Tongue (tissue), 2 donors: ENCODE results near the gene DENND2C. TPM values are rescaled to one million over a fixed set of nuclear protein-coding genes. Genes with fewer than 3 reads are reported as not detected.

Experiments used
- DNase-seq: peaks from one replicate; pipeline ENCODE4 v3.0.0-alpha.2; 2015
- total RNA-seq: library from RNA; depleted of rRNA; stranded (reverse); fragments of >200 nt; gene quantifications from one replicate; pipeline ENCODE4 v1.2.3, GENCODE V29; 2014

Gene DENND2C, protein sequence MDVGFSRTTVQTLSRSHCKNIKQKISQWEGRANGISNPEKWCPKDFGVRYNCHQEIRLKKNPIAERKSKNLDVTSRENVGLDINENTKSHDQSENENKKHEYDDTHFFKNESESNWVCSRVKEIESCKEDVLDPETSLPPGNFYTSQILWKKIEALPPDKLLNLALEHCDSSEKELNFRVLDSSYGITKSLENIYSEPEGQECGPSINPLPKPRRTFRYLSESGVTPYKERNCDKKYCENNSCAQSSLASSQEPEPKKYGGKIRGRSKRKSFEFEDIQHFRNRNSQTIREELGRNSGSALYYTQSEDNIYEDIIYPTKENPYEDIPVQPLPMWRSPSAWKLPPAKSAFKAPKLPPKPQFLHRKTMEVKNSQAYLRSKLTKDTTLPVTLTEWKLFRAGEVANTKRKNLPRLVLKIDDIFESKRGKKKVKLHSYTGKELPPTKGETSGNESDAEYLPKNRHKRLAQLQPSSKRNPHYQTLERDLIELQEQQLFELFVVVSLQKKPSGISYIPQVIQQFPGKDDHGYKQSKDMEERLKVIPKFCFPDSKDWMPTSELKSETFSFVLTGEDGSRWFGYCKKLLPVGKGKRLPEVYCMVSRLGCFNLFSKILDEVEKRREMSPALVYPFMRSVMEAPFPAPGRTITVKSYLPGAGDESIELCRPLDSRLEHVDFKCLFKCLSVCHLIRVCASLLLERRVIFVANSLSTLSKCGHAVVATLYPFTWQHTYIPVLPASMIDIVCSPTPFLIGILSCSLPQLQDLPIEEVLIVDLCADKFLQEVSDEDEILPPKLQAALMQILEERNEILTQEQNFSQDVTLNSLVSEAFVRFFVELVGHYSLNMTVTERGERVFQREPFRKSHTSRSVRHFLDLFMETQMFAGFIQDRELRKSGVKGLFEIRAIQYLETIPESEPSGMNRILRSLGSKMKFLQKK
- 12.3 TPM for total RNA-seq

DNA sequence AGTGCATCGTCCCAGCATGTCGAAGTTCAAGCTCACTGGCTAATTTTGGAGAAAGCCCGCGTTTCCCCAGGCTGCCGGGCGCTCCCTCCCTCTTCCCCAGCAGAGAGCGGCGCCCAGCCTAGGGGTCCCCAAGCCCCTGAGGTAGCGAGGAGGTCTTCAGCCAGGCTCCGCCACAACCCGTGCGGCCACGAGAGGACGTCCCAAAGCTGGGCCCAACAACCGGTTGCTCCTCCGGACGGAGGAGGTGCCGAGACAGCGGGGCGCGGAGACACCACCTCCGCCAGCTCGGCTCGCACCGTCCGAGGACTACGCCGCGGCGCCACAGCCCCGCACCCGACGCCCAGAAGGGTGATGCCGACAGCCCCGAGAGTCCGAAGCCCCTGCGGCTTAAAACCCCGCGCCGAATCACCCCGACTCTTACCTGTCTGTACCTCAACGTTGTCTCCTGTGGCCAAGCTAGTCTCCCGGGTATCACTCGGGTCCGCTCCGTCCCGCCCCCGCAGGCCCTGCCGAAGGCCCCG lies at the start of gene DENND2C:
TSS of gene DENND2C (minus strand) at position 488 of the 521 bp plus-strand sequence. CDS start 44,065 bp downstream, outside the sequence.
- DNase-seq = no peak

DNA sequence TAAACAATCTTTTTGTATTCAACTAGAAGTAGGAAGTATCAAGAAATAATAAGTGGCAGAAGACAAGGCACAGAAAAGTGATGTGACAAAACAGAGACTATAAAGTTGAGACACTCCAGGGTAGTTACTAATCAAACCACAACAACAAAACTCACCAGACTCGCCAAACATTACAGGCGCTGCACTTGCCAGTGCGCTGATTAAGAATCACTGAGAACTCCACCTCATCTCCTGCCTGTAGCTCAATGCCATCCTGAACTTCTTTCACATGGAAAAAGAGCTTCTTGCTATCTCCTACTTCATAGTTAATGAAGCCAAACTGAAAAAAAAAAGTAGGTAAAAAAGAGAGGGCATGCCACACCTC lies 49.6 kb upstream of the DENND2C start:
- no peak for DNase-seq

DNA sequence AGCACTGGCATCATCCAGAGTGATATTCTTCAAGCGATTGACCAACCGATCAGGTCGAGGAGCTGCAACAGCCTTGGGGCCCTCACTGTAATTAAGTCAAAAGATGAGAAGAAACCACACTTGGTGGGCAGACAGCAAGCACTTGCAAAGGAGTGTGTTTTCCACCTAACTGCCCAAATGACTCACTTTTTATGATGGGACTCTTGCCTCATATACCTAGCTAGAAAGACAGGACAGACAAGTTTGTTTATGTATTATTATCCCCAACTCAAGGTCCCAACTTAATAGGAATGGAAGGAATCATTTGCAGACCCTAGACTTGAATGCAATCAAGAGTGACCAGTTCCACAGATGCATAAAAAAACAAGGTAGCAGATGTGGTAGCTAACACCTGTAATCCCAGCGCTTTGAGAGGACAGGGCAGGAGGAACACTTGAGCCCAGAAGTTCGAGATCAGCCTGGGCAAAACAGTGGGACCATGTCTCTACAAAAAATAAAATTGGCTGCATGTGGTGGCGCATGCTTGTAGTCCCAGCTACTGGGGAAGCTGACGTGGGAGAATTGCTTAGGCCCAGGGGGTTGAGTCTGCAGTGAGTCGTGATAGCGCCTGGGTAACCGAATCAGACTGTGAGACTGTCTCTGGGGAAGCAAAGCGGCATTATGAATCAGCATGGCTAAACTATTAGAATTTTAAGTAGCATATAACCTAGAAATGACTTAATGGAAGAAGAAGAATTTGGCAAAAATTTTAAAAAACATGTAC lies 49.0 kb upstream of the DENND2C start:
- DNase-seq = no peak

DNA sequence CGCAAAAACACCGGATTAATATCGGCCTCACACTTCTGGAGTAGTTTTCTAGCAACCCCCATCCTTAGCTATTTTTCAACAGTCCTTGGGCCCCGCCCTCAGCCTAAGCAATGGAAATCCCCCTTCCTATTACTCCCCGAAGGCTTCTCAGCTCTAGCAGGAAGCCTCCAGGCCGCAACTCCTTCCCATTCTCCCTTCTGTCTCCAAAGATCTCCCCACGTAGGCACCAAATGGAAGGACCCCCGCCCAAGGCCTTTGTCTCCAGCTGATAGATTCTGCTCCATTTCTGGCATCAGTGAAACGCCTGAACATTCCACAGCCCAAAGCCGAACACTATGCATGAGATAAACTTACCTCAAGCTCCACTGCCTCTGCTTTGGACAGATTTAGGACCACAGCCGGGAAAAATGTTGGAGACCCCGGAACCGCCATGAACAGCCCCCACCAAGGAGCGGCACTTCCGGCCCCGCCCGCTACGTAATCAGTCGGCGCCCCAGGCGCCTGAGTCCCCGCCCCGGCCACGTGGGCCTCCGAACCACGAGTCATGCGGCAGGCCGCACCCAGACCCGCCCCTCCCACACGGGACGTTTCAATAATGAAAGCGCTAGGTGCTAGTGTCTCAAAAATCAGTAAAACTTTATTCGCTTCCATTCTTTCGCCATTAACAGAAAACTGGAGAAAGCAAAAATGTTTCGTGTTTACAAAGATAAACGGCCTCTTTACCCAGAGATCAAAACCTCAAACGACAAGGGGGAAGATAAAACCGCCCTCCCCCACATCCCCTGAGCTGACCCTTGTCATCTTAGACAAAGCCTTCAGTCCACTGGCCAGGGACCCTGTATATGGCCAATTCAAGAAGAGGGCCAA lies 46.7 kb upstream of the DENND2C start, which contains the start of gene NRAS:
TSS of gene NRAS (minus strand) at position 468 of the 867 bp plus-strand sequence. CDS start 611 bp downstream, outside the sequence.
- DNase-seq = peak; percentile 97

DNA sequence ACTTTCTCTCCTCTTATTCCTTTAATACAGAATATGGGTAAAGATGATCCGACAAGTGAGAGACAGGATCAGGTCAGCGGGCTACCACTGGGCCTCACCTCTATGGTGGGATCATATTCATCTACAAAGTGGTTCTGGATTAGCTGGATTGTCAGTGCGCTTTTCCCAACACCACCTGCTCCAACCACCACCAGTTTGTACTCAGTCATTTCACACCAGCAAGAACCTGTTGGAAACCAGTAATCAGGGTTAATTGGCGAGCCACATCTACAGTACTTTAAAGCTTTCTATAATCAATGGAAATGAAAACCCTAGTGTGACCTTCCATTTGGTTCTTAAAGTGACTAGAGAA lies 46.1 kb upstream of the DENND2C start:
- no peak for DNase-seq

DNA sequence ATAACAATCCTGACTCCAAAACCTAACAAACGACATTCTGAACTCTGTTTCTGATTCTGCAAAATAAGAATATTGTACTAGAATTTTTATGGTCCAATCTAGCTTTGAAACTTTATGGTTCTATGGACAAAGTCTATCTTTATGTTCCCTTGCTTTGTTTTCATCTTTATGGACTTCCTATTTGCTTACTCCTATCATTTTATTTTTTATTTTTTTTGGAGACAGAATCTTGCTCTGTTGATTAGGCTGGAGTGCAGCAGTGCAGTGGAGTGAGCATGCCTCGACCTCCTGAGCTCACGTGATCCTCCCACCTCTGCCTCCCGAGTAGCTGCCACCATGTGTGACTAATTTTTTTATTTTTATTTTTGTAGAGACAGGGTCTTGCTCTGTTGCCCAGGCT lies 43.1 kb upstream of the DENND2C start:
- DNase-seq = no peak

DNA sequence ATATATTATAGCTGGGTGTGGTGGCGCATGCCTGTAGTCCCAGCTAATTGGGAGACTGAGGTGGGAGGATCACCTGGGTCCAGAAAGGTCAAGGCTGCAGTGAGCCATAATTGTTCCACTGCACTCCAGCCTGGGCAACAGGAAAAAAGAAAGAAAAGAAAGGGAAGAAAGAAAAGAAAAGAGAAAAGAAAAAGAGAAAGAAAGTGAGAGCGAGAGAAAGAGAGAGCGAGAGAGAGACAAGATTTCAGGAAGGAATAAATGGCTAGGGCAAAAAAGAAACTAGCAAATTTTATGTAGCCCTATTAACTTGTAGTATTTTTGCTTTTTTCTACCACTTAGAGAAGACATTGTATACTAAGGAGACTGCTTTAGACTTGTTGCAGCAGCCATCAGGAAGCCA lies 40.5 kb upstream of the DENND2C start:
- no peak for DNase-seq

DNA sequence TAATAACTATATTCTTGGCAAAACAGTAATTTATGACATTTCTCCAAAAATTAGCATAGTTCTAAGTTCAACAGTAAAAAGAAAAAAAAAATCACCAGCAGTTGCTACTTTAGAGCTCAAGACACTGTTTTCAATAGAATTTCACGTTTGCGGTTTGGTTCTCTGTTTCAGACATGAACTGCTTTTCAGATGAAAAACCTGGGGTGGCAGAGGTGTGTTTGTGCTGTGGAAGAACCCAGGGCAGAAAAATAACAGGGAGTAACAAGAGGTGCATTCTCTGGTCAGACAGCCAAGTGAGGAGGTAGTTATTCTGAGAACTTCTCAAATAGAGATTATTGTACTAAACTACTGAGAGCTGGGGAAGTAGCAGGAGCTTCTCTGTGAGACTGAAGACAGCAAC lies 37.8 kb upstream of the DENND2C start:
- no peak for DNase-seq

DNA sequence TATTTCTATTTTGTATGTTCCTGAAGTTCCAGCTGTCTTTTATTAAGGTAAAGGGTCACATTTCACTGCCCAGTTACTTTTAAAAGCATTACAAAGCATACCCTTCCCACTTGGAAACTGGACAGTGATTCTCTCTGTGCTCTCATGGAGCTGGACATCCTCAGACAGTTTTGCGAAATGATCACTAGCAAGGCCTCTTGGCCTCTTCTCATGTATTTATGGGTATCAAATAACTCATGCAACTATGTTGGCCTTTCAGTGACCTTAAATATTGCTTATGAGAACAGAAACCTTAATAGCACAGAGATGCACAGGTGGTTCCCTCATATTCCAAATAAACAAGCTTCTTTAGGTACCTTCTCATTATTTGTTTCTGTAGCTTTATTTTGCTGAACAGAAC lies 33.4 kb upstream of the DENND2C start:
- DNase-seq = peak; percentile 32

DNA sequence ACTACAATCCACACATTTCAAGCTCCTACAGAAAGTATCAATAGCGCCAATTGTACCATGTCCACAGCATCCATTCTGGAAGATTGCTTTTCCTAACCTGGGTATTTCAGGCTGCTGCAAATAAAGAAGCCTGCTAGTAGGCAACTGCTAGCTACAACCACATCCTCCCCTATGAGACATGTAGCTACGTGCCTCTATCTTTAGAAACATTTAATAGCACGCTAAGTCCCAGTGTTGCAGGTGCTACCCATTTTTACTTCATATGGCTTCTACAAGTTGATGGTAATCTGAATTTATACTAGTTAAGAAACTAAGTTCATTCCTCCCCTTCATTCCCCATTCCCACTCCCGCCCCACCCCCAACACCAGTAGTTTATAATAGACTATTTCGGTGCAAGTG lies 32.9 kb upstream of the DENND2C start:
- peak; percentile 34 for DNase-seq

DNA sequence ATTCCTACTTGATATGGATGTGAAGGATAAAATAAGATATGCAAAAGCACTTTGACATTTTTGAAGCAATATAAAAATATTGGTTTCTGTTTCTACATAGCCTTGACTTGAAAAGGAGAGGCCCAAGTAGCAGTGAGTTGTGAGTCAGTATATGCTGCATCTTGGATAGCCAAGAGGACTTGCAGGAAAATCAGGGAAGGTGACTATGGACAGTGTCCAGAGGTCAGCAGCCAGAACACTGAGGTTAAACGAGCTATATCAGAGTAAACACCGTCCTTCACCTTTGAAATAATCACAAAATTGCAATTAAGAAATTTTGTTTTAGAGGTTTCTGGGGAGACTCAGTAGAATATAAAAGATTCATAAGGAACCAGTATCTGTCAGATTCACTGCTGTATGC lies 32.1 kb upstream of the DENND2C start:
- DNase-seq = no peak

DNA sequence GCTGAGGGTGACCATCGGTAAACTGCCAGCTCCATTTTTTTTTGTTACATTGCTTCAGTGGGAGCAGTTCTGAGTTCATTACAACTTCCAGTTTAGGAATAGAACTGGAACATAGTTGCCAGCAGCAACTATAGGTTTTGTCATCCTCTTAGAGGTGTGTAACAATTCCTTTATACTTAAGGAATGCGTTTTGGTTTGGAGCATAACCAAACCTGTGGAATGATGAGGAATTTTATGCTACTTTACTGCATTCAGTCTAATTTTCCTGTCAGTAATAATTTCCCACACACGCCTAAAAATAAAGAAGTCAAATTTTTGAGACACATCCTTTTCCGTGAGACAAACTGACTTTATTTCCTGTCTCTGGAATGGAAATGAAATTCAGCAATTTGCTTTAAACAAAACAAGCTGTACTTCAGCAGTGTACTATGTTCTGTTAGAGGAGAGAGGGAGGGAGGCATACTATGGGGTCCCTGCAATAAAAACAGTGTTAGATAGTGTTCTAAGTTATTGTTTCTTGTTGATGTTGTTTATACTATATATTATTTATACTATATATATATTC lies 30.3 kb upstream of the DENND2C start:
- no peak for DNase-seq

DNA sequence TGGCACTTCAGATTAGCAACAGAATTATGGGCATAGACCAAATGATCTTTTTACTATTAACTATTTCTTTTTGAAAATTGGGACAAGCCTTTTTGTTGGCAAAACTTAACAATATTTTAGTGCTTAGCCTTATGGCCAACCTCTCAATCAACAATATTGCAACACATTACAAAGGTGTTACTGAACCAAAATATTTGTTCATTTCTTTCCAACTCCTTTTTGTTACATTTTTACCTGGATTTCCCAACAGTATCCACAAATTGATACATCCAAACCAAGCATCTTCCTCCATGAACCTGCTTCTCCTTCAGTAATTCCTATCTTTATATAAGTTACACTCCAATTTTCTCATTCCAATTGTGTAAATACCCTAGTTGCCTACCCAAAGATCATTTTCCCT lies 27.0 kb upstream of the DENND2C start:
- no peak for DNase-seq

DNA sequence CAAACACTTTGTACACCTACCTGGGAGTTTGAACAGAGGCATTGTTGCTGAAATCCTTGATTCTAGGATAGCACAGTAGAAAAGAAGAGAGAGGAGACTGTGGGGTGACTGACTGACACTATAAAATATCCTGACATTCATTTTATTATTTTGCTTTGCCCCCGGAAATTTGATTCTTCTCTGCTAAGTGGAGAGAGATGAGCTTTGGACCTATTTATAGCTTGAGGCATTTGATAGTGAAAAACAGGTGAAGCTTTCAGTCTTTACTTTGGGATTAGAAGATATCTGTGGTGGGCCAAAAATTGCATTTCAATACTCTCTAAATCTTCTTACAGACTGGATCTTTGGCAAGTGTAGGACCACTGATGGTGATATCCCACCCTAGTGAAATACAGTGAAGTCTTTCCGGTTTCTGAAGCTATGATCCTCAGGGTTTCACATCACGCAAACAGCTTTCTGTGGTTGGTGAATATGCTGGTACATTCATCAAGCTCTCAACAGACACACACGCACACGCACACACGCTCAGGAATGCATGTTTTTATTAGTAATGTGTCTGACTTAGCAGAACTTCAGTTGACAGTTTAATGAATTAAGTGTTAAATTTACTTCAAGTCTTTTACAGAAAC lies 25.7 kb upstream of the DENND2C start, which contains the start of gene AMPD1:
TSS of gene AMPD1 (minus strand) at position 117 of the 629 bp plus-strand sequence. CDS start at position 42, 75 bp downstream.
- DNase-seq = peak; percentile 38

DNA sequence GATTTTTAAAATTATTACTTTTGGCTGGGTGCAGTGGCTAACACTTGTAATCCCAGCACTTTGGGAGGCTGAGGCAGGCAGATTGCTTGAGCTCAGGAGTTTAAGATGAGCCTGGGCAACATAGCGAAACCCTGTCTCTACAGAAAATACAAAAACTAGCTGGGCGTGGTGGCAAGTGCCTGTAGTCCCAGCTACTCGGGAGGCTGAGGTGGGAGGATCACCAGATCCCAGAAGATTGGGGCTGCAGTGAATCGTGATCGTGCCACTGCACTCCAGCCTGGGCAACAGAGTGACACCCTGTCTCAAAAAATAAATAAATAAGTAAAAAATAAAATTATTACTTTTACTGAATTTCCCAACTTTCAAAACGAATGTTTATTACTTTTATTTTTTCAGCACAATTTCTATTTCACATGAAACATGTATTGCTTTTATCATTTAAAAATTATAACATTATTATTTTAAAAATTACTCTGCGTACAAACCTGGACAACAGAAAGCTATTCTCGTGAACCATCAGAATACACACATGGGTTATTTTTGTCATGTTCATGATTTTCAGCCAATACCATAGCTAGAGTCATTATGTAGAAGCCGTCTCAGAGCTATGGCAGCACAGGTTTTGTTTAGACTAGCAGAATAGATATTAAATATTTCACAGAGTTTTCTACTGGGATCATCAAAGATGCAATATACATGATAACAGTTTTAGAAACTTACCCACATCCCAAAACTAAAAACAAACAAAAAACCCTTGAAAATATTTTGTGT lies 24.9 kb upstream of the DENND2C start:
- no peak for DNase-seq

DNA sequence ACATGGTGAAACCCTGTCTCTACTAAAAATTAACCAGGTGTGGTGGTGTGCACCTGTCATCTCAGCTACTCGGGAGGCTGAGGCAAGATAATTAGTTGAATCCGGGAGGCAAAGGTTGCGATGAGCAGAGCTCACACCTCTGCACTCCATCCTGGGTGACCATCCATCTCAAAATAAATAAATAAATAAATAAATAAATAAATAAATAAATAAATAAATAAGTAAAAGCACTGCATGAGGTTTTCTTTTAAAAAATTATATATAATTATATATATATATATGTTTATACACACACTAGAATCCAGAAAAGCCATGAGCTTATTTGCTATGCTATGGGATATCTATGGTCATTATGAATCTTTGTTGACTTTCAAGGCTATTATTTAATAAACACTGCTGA lies 23.1 kb upstream of the DENND2C start:
- DNase-seq = no peak

DNA sequence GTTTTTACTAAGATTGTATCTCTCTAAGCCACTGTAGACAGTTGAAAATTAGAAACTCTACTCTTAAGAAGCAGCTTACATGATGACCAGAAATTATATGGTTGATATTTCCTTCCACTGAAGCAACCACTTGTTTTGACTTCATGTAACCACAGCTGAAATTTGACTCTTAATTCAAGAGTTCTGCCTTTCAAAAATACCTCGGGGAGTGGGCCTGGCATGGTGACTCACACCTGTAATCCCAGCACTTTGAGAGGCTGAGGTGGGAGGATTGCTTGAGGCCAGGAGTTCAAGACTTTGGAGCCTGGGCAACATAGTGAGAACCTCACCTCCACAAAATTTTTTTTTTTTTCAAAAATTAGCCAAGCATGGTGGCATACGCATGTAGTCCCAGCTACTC lies 21.2 kb upstream of the DENND2C start:
- DNase-seq = no peak

DNA sequence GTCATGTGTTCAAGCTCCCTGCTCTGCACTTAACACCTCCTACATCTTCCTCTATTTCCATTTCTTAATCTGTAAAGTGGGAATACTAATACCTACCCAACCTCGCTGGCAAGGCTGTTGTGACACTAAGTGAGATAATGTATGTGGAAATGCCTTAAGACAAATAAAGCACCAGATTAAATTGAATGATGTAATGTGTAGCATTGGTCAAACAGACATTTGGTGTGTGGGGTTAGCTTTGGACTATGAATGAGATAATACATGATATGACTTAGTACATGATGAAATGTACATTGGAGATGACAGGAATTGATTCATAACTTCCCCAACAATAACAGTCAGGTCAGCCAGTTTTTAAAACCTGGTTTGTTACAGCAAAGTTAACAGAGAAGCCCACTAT lies 20.3 kb upstream of the DENND2C start:
- no peak for DNase-seq

DNA sequence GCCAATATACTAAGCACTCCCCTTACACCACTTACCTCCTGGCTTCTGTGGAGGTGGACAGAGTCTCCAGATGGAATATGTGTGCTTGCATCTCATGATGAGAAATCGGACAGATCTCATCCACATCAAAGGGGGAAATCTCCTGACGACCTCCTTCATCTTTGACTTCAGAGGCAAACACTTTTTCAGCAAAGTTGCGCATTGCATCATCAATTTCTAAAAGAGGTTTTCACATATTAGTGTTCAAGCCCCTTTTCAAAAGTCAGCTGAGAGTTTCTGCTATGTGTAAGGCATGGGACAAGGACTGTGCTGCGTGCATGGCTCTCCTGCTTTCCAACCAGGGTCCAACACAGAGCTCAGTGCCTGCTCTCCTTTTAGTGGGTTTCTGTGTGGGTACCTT lies 18.7 kb upstream of the DENND2C start:
- no peak for DNase-seq

DNA sequence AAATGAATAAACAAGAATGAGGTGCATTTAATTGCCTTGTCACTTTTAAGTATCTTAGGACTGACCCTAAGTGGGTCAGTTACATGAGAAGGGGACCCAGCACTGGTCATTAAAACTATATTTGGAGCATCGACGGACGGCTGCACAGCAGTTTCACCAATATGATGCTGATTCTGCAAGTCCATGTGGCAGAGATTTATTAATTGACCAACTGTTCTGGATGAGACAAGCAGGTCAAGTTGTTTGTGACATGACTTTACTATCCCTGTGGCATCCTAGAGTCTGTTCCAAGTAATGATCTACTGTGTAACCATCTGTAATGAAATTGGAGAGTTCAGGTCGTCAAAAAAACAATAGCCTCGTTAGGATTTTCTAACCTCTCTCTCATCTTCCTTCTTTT lies 16.0 kb upstream of the DENND2C start:
- DNase-seq = no peak
